HFFc6 (cell line): ENCODE data around the gene IRX4. TPM values are rescaled to one million over a fixed set of nuclear protein-coding genes. Genes with fewer than 3 reads are reported as not detected.

Experiments
- DNase-seq: peaks from one replicate; pipeline ENCODE4 v3.0.0-alpha.2; 2018
- H3K27ac Mint-ChIP-seq: 2 replicates; pipeline ENCODE4 v1.8.0; 2020; ENCODE audit warnings: mild to moderate bottlenecking, mixed read lengths
- H3K27me3 Mint-ChIP-seq: 2 replicates; pipeline ENCODE4 v1.8.0; 2021; ENCODE audit warnings: mild to moderate bottlenecking, moderate library complexity, mixed read lengths; ENCODE audit not compliant: insufficient read depth
- H3K36me3 Mint-ChIP-seq: 2 replicates; pipeline ENCODE4 v1.8.0; 2021; ENCODE audit warnings: low read depth, mixed read lengths
- H3K4me1 Mint-ChIP-seq: 2 replicates; pipeline ENCODE4 v1.8.0; 2020; ENCODE audit warnings: low read depth, mixed read lengths
- H3K4me3 Mint-ChIP-seq: 2 replicates; pipeline ENCODE4 v1.8.0; 2020; ENCODE audit warnings: mild to moderate bottlenecking, moderate library complexity, mixed read lengths
- H3K9me3 Mint-ChIP-seq: 2 replicates; pipeline ENCODE4 v1.8.0; 2020; ENCODE audit warnings: mild to moderate bottlenecking, mixed read lengths
- CTCF ChIP-seq: fragments of 200-600 bp; sonication (generic); IDR thresholded peaks from 2 replicates; pipeline ENCODE4 v1.5.0; 2021; ENCODE audit warnings: antibody characterized with exemption, mild to moderate bottlenecking
- total RNA-seq, 6 experiments: library from RNA; stranded (reverse); fragmentation: NEBNext Ultra II Directional; extraction: Animal tissue kit (Norgen Biotek cat#: 25700); gene quantifications; 2 replicates in 1 of 6; 3 replicates in 5 of 6; pipeline ENCODE4 v1.2.3, GENCODE V29; 2021

IRX4 gene
- total RNA-seq, 6 experiments from 2014 or later = not detected

GRCh38 chr5:1855596-1855995 is 27.1 kb downstream of the IRX4 start:
- H3K4me3 Mint-ChIP-seq = no peak overlapping the region
- DNase-seq = no peak
- H3K36me3 Mint-ChIP-seq = no peaks in the 10 kb centered on the region
- no peaks in the 10 kb centered on the region; the same call in 1 of the 2 replicates for H3K9me3 Mint-ChIP-seq
- TF ChIP-seq CTCF = no peak
- peaks cover 30% of the 10 kb centered on the region for H3K27me3 Mint-ChIP-seq
- H3K27ac Mint-ChIP-seq = no peak overlapping the region
- H3K4me1 Mint-ChIP-seq = no peaks in the 10 kb centered on the region

- H3K4me1 Mint-ChIP-seq = no peaks in the 10 kb centered on the region
- no peak for TF ChIP-seq CTCF
- no peak overlapping the region for H3K27ac Mint-ChIP-seq
- peaks cover 33% of the 10 kb centered on the region for H3K27me3 Mint-ChIP-seq
- DNase-seq = no peak
- no peak overlapping the region for H3K4me3 Mint-ChIP-seq
- no peaks in the 10 kb centered on the region; the same call in 1 of the 2 replicates for H3K9me3 Mint-ChIP-seq
- H3K36me3 Mint-ChIP-seq = no peaks in the 10 kb centered on the region
Measured at GRCh38 chr5:1855075-1855474, 27.6 kb downstream of the IRX4 start.

GRCh38 chr5:1853531-1853930 is 29.2 kb downstream of the IRX4 start:
- no peak overlapping the region for H3K27ac Mint-ChIP-seq
- DNase-seq = no peak
- H3K9me3 Mint-ChIP-seq = no peaks in the 10 kb centered on the region
- no peaks in the 10 kb centered on the region for H3K36me3 Mint-ChIP-seq
- H3K27me3 Mint-ChIP-seq = peaks cover 43% of the 10 kb centered on the region
- TF ChIP-seq CTCF = no peak
- no peak overlapping the region for H3K4me3 Mint-ChIP-seq
- H3K4me1 Mint-ChIP-seq = no peaks in the 10 kb centered on the region

GRCh38 chr5:1852324-1852947 is 30.3 kb downstream of the IRX4 start:
- H3K36me3 Mint-ChIP-seq = no peaks in the 10 kb centered on the region
- peaks cover 44% of the 10 kb centered on the region for H3K27me3 Mint-ChIP-seq
- no peak overlapping the region for H3K4me3 Mint-ChIP-seq
- TF ChIP-seq CTCF = no peak
- H3K9me3 Mint-ChIP-seq = no peaks in the 10 kb centered on the region
- no peak overlapping the region for H3K27ac Mint-ChIP-seq
- no peaks in the 10 kb centered on the region for H3K4me1 Mint-ChIP-seq
- no peak for DNase-seq

- peaks cover 45% of the 10 kb centered on the region for H3K27me3 Mint-ChIP-seq
- no peak for DNase-seq
- no peak overlapping the region for H3K4me3 Mint-ChIP-seq
- H3K4me1 Mint-ChIP-seq = no peaks in the 10 kb centered on the region
- no peaks in the 10 kb centered on the region for H3K9me3 Mint-ChIP-seq
- TF ChIP-seq CTCF = no peak
- H3K27ac Mint-ChIP-seq = no peak overlapping the region
- H3K36me3 Mint-ChIP-seq = no peaks in the 10 kb centered on the region
Measured at GRCh38 chr5:1851290-1851934, 31.3 kb downstream of the IRX4 start.
